Activated naive CD8-positive, alpha-beta T cell treated with anti-CD3 and anti-CD28 coated beads for 36 hours (primary cell): ENCODE measurements around the gene TRAF4. TPM values are rescaled to one million over a fixed set of nuclear protein-coding genes. Genes with fewer than 3 reads are reported as not detected.

Experiments used
- DNase-seq: peaks from one replicate; pipeline ENCODE4 v3.0.0; 2021
- H3K27ac Mint-ChIP-seq: one replicate; pipeline ENCODE4 v1.8.0; 2022; ENCODE audit warnings: mild to moderate bottlenecking, moderate library complexity, mixed read lengths
- H3K27me3 Mint-ChIP-seq: one replicate; pipeline ENCODE4 v1.8.0; 2022; ENCODE audit warnings: mild to moderate bottlenecking, mixed read lengths
- H3K36me3 Mint-ChIP-seq: one replicate; pipeline ENCODE4 v1.8.0; 2021; ENCODE audit warnings: mild to moderate bottlenecking, mixed read lengths
- H3K4me1 Mint-ChIP-seq: one replicate; pipeline ENCODE4 v1.8.0; 2021; ENCODE audit warnings: mixed read lengths
- H3K4me3 Mint-ChIP-seq: one replicate; pipeline ENCODE4 v1.8.0; 2022; ENCODE audit warnings: mild to moderate bottlenecking, moderate library complexity, mixed read lengths
- H3K9me3 Mint-ChIP-seq: one replicate; pipeline ENCODE4 v1.8.0; 2022; ENCODE audit warnings: mixed read lengths
- total RNA-seq, 2 experiments: library from RNA; stranded (reverse); gene quantifications; one replicate each; pipeline ENCODE4 v1.2.3, GENCODE V29; 2021

The TRAF4 gene
- total RNA-seq, result 100 to 1,000 TPM; 219 to 221 TPM

GRCh38 chr17:28743243-28744103, at the start of gene TRAF4:
Gene TRAF4 (plus strand): TSS chr17:28744011. CDS start chr17:28744113, 102 bp downstream.
- H3K4me3 Mint-ChIP-seq, result peak within 1 kb of the TSS; percentile 92
- H3K4me1 Mint-ChIP-seq, result peaks cover 38% of the 10 kb centered on the region
- peak; percentile 90 for DNase-seq
- H3K36me3 Mint-ChIP-seq, result peaks cover 64% of the 10 kb centered on the region
- no peaks in the 10 kb centered on the region for H3K27me3 Mint-ChIP-seq
- H3K9me3 Mint-ChIP-seq, result peaks cover 4% of the 10 kb centered on the region
- H3K27ac Mint-ChIP-seq, result peak within 1 kb of the TSS; percentile 92

- no peak for DNase-seq
- peaks cover 36% of the 10 kb centered on the region for H3K36me3 Mint-ChIP-seq
- H3K27ac Mint-ChIP-seq, result no peak overlapping the region
- no peaks in the 10 kb centered on the region for H3K9me3 Mint-ChIP-seq
- H3K4me1 Mint-ChIP-seq, result no peaks in the 10 kb centered on the region
- H3K27me3 Mint-ChIP-seq, result no peaks in the 10 kb centered on the region
- no peak overlapping the region for H3K4me3 Mint-ChIP-seq
Observed at GRCh38 chr17:28698253-28698941, 45.4 kb upstream of the TRAF4 start.

GRCh38 chr17:28700278-28700677, 43.5 kb upstream of the TRAF4 start:
- Mint-ChIP-seq H3K9me3 (no peaks in the 10 kb centered on the region), H3K27me3 (no peaks in the 10 kb centered on the region), H3K4me3 (no peak overlapping the region), H3K4me1 (no peaks in the 10 kb centered on the region), H3K27ac (no peak overlapping the region), H3K36me3 (peaks cover 32% of the 10 kb centered on the region)
- DNase-seq, result no peak

GRCh38 chr17:28700830-28701492, 42.9 kb upstream of the TRAF4 start:
- Mint-ChIP-seq H3K9me3 (no peaks in the 10 kb centered on the region), H3K27me3 (no peaks in the 10 kb centered on the region), H3K27ac (no peak overlapping the region), H3K36me3 (peaks cover 30% of the 10 kb centered on the region), H3K4me3 (no peak overlapping the region), H3K4me1 (no peaks in the 10 kb centered on the region)
- DNase-seq, result no peak

- Mint-ChIP-seq H3K27ac (no peak overlapping the region), H3K27me3 (no peaks in the 10 kb centered on the region), H3K4me1 (no peaks in the 10 kb centered on the region), H3K36me3 (peaks cover 28% of the 10 kb centered on the region), H3K4me3 (no peak overlapping the region), H3K9me3 (no peaks in the 10 kb centered on the region)
- DNase-seq, result no peak
Observed at GRCh38 chr17:28702026-28702751, 41.6 kb upstream of the TRAF4 start.

GRCh38 chr17:28702752-28703150, 41.1 kb upstream of the TRAF4 start:
- no peaks in the 10 kb centered on the region for H3K27me3 Mint-ChIP-seq
- H3K9me3 Mint-ChIP-seq, result no peaks in the 10 kb centered on the region
- peaks cover 27% of the 10 kb centered on the region for H3K36me3 Mint-ChIP-seq
- H3K4me3 Mint-ChIP-seq, result no peak overlapping the region
- H3K4me1 Mint-ChIP-seq, result no peaks in the 10 kb centered on the region
- no peak for DNase-seq
- no peak overlapping the region for H3K27ac Mint-ChIP-seq

- Mint-ChIP-seq H3K27ac (no peak overlapping the region), H3K36me3 (peaks cover 23% of the 10 kb centered on the region), H3K4me1 (no peaks in the 10 kb centered on the region)
Observed at GRCh38 chr17:28703552-28704218, 40.1 kb upstream of the TRAF4 start.

GRCh38 chr17:28704219-28704858, 39.5 kb upstream of the TRAF4 start:
- H3K36me3 Mint-ChIP-seq, result peaks cover 22% of the 10 kb centered on the region
- H3K4me1 Mint-ChIP-seq, result no peaks in the 10 kb centered on the region
- H3K27ac Mint-ChIP-seq, result no peak overlapping the region
- H3K4me3 Mint-ChIP-seq, result no peak overlapping the region
- no peaks in the 10 kb centered on the region for H3K9me3 Mint-ChIP-seq
- no peak for DNase-seq
- no peaks in the 10 kb centered on the region for H3K27me3 Mint-ChIP-seq

More at GRCh38 chr17:28703552-28704218, 40.1 kb upstream of the TRAF4 start:
- no peak for DNase-seq
- Mint-ChIP-seq H3K27me3 (no peaks in the 10 kb centered on the region), H3K4me3 (no peak overlapping the region), H3K9me3 (no peaks in the 10 kb centered on the region)

- Mint-ChIP-seq H3K9me3 (no peaks in the 10 kb centered on the region), H3K4me3 (no peak overlapping the region), H3K27me3 (no peaks in the 10 kb centered on the region), H3K27ac (no peak overlapping the region), H3K36me3 (peaks cover 17% of the 10 kb centered on the region), H3K4me1 (peaks cover 2% of the 10 kb centered on the region)
- DNase-seq, result no peak
Observed at GRCh38 chr17:28705074-28705659, 38.6 kb upstream of the TRAF4 start.

GRCh38 chr17:28705728-28706334, 38.0 kb upstream of the TRAF4 start:
- no peak for DNase-seq
- H3K27ac Mint-ChIP-seq, result no peak overlapping the region

GRCh38 chr17:28706471-28707338, 37.1 kb upstream of the TRAF4 start:
- H3K27me3 Mint-ChIP-seq, result no peaks in the 10 kb centered on the region
- DNase-seq, result no peak
- no peaks in the 10 kb centered on the region for H3K9me3 Mint-ChIP-seq
- H3K4me1 Mint-ChIP-seq, result peaks cover 11% of the 10 kb centered on the region
- H3K4me3 Mint-ChIP-seq, result no peak overlapping the region
- peak overlapping the region; percentile 39 for H3K27ac Mint-ChIP-seq
- H3K36me3 Mint-ChIP-seq, result peaks cover 10% of the 10 kb centered on the region

More at GRCh38 chr17:28705728-28706334, 38.0 kb upstream of the TRAF4 start:
- no peaks in the 10 kb centered on the region for H3K9me3 Mint-ChIP-seq
- peaks cover 6% of the 10 kb centered on the region for H3K4me1 Mint-ChIP-seq
- H3K36me3 Mint-ChIP-seq, result peaks cover 16% of the 10 kb centered on the region
- H3K4me3 Mint-ChIP-seq, result no peak overlapping the region
- H3K27me3 Mint-ChIP-seq, result no peaks in the 10 kb centered on the region

GRCh38 chr17:28707339-28707720, 36.5 kb upstream of the TRAF4 start:
- Mint-ChIP-seq H3K9me3 (no peaks in the 10 kb centered on the region), H3K4me1 (peaks cover 13% of the 10 kb centered on the region), H3K27ac (peak overlapping the region; percentile 39), H3K27me3 (no peaks in the 10 kb centered on the region), H3K4me3 (no peak overlapping the region), H3K36me3 (peaks cover 7% of the 10 kb centered on the region)
- DNase-seq, result no peak
